Epithelial cell of esophagus (primary cell): ENCODE data around the gene TAS1R1.

Experiments
- DNase-seq: peaks from one replicate; pipeline ENCODE4 v3.0.0; 2010; ENCODE audit warnings: low read depth
- H3K4me3 ChIP-seq: 2 replicates; pipeline ENCODE4 v1.5.1; 2011; ENCODE audit warnings: mild to moderate bottlenecking, low read length, control low read depth
- TF ChIP-seq, protein P1 (sequence below): IDR thresholded peaks from 2 replicates; pipeline ENCODE4 v1.5.1; 2011; ENCODE audit warnings: low read depth, mild to moderate bottlenecking, low read length, control low read depth, inconsistent platforms; ENCODE audit not compliant: insufficient read depth; ENCODE audit errors: missing control alignments

TAS1R1 gene

DNA sequence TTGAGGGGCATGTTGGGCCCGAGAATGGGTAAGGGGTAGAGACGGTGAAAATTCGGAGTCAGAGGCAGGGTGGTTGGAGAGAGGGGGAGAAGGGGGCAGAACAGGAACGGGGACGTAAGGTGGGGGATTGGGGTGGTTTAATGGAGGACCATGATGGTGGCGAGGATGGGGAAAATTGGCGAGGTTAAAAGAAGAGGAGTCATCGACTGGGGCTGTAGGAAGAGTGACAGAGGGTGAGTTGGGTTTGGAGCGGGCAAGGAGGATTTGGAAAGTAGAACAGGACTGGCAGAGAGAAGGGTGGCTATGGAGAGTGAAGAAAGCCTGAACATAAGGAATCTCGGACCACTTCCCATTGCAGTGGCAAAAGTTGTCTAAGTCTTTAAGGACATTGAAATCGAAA lies 13.9 kb downstream of the TAS1R1 start:
- no peak for DNase-seq
- TF ChIP-seq, protein P1, sequence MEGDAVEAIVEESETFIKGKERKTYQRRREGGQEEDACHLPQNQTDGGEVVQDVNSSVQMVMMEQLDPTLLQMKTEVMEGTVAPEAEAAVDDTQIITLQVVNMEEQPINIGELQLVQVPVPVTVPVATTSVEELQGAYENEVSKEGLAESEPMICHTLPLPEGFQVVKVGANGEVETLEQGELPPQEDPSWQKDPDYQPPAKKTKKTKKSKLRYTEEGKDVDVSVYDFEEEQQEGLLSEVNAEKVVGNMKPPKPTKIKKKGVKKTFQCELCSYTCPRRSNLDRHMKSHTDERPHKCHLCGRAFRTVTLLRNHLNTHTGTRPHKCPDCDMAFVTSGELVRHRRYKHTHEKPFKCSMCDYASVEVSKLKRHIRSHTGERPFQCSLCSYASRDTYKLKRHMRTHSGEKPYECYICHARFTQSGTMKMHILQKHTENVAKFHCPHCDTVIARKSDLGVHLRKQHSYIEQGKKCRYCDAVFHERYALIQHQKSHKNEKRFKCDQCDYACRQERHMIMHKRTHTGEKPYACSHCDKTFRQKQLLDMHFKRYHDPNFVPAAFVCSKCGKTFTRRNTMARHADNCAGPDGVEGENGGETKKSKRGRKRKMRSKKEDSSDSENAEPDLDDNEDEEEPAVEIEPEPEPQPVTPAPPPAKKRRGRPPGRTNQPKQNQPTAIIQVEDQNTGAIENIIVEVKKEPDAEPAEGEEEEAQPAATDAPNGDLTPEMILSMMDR = no peak
- no peak overlapping the region for H3K4me3 ChIP-seq

DNA sequence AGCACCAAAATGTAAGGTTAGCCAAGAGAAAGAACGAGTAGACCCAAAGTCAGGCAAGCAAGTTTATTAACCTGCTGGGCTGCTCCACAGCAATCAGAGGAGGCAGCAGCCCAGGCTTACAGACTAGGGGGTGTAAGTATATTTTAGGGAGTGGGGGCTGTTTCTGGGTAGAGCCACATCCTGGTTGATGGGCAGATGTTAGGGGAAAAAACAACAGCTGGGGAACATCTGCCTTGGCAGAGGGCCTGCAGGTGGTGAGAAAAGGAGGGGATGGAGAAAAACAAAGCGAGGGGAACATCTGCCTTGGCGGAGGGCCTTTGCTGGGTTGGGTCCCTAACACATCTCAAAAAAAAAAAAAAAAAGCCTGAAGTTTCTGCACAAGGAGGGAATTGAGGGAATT lies 15.0 kb downstream of the TAS1R1 start:
- no peak for DNase-seq
- TF ChIP-seq, protein P1 = no peak
- H3K4me3 ChIP-seq = no peak overlapping the region

DNA sequence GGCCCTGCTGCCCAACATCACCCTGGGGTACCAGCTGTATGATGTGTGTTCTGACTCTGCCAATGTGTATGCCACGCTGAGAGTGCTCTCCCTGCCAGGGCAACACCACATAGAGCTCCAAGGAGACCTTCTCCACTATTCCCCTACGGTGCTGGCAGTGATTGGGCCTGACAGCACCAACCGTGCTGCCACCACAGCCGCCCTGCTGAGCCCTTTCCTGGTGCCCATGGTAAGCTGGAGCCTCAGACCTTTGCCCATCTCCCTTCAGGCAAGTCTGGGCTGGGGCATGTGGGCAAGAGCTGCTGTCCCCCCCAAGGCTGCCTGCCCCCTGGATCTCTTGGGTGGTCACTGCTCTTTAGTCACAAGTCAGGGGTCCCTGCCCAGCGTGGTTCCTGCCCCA lies 15.9 kb downstream of the TAS1R1 start:
- TF ChIP-seq, protein P1 = no peak
- DNase-seq = no peak
- H3K4me3 ChIP-seq = no peak overlapping the region

DNA sequence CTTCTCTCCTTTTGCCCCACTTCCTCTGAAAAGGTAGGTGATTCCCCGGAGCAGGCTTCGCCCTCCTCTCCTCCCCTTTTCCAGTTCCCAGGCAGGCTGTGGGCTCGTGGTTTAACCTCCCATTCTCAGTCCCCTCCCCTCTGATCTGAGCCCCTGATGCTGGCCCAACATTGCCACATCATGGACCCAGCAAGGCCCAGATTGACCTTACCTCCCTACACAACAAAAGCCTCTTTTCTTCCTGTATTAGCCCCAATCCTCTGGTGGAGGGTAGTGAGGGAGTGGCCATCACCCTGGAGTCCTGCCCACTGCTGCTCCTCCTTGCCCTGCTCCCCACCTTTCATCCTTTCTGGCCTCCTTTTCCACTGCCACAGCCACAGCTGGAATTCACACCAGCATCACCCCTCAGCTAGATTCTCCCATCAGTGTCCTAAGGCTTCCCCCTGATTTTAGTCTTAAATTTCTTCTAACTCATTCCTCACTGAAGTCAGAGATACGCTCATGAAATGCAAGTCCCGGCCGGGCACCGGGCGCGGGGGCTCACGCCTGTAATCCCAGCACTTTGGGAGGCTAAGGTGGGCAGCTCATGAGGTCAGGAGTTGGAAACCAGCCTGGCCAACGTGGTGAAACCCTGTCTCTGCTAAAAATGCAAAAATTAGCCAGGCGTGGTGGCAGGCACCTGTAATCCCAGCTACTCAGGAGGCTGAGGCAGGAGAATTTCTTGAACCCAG lies 17.7 kb downstream of the TAS1R1 start:
- H3K4me3 ChIP-seq = no peak overlapping the region
- no peak for DNase-seq
- TF ChIP-seq, protein P1 = no peak

DNA sequence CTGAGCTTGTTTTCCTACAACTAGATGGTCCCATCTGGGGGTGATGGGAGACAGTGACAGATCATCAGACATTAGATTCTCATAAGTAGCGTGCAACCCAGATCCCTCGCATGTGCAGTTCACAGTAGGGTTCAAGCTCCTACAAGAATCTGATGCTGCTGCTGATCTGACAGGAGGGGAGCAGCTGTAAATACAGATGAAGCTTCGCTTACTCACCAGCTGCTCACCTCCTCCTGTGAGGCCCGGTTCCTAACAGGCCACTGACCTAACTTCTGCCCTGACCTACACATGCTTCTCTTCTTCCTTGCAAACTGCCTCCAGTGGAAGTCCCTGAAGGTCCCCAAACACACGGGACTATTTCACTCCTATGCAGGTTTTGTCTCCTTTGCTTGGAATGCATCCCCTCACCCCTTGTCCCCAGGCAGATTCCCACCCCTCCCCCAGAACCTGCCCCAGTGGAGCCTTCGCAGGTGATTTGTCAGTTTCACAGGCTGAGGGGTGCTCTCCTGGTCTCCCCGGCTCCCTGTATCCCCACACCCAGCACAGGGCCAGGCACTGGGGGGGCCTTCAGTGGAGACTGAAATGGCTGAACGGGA lies 19.0 kb downstream of the TAS1R1 start:
- TF ChIP-seq, protein P1 = no peak
- no peak for DNase-seq

DNA sequence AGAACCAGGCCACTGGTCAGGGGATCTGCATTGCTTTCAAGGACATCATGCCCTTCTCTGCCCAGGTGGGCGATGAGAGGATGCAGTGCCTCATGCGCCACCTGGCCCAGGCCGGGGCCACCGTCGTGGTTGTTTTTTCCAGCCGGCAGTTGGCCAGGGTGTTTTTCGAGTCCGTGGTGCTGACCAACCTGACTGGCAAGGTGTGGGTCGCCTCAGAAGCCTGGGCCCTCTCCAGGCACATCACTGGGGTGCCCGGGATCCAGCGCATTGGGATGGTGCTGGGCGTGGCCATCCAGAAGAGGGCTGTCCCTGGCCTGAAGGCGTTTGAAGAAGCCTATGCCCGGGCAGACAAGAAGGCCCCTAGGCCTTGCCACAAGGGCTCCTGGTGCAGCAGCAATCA lies 19.7 kb downstream of the TAS1R1 start:
- no peak overlapping the region for H3K4me3 ChIP-seq
- DNase-seq = no peak
- TF ChIP-seq, protein P1 = no peak

More for the DNA sequence above, 19.0 kb downstream of the TAS1R1 start:
- H3K4me3 ChIP-seq = no peak overlapping the region
